NCI-H510A treated with DMSO at 0.1 percent for 48 hours (cell line): ENCODE measurements around the gene ZNHIT6.

ENCODE experiments used
- DNase-seq: peaks from one replicate; lab custom pipeline; 2025; lab: John Stamatoyannopoulos, UW

ZNHIT6 gene

GRCh38 chr1:85617633-85618100, 90.6 kb downstream of the ZNHIT6 start:
- DNase-seq: no peak

GRCh38 chr1:85616736-85617135, 91.5 kb downstream of the ZNHIT6 start:
- DNase-seq: no peak

- DNase-seq: no peak
These were observed 91.9 kb downstream of the ZNHIT6 start for GRCh38 chr1:85616364-85616705.

GRCh38 chr1:85615586-85616363, 92.5 kb downstream of the ZNHIT6 start:
- no peak for DNase-seq

- no peak for DNase-seq
These were observed 95.4 kb downstream of the ZNHIT6 start for GRCh38 chr1:85612704-85613361.

- DNase-seq: no peak
These were observed 96.4 kb downstream of the ZNHIT6 start for GRCh38 chr1:85611856-85612255.

GRCh38 chr1:85611425-85611824, 96.8 kb downstream of the ZNHIT6 start:
- DNase-seq: no peak

- DNase-seq: no peak
These were observed 98.3 kb downstream of the ZNHIT6 start for GRCh38 chr1:85609976-85610375.

- no peak for DNase-seq
These were observed 99.4 kb downstream of the ZNHIT6 start for GRCh38 chr1:85608851-85609250.

GRCh38 chr1:85607921-85608265, 100.3 kb downstream of the ZNHIT6 start:
- no peak for DNase-seq

GRCh38 chr1:85607126-85607920, 100.9 kb downstream of the ZNHIT6 start:
- no peak for DNase-seq

GRCh38 chr1:85606414-85606800, 101.8 kb downstream of the ZNHIT6 start:
- DNase-seq: no peak

- DNase-seq: no peak
These were observed 102.5 kb downstream of the ZNHIT6 start for GRCh38 chr1:85605484-85606413.

GRCh38 chr1:85604298-85604997, 103.8 kb downstream of the ZNHIT6 start:
- DNase-seq: no peak

- no peak for DNase-seq
These were observed 105.0 kb downstream of the ZNHIT6 start for GRCh38 chr1:85603086-85603880.

GRCh38 chr1:85602571-85602970, 105.7 kb downstream of the ZNHIT6 start:
- no peak for DNase-seq

GRCh38 chr1:85601901-85602300, 106.3 kb downstream of the ZNHIT6 start:
- DNase-seq: no peak

- no peak for DNase-seq
These were observed 108.6 kb downstream of the ZNHIT6 start for GRCh38 chr1:85599681-85600080.
